Nucleus accumbens (tissue), 56 donors: ENCODE results near the gene OR2H2.

ENCODE experiments used
- DNase-seq, 56 donors: peaks; one replicate each; lab custom pipeline; 2025; lab: John Stamatoyannopoulos, UW

OR2H2 gene

DNA sequence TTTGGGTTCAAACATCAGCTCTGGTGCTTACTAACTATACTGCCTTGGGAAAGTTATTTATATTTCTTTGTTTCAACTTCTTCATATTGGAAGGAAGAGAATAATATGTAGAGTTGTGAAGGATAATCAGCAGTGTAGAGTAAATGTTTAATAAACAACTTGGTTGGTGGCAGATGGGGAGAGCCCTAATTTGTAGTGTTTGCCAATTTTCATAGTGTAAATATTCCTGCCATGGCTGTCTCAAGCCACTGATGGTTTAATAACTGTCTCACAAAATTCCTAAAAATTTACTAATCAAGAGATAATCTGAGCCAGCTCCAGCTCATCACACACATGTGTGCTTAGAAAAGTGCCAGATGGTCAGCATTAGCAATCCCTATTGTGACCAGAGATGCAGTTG lies at the start of gene OR2H2:
Gene OR2H2, plus strand, starts transcription at position 301 of the 400 bp plus-strand sequence. CDS start 2,824 bp downstream, outside the sequence.
- no peak for DNase-seq

DNA sequence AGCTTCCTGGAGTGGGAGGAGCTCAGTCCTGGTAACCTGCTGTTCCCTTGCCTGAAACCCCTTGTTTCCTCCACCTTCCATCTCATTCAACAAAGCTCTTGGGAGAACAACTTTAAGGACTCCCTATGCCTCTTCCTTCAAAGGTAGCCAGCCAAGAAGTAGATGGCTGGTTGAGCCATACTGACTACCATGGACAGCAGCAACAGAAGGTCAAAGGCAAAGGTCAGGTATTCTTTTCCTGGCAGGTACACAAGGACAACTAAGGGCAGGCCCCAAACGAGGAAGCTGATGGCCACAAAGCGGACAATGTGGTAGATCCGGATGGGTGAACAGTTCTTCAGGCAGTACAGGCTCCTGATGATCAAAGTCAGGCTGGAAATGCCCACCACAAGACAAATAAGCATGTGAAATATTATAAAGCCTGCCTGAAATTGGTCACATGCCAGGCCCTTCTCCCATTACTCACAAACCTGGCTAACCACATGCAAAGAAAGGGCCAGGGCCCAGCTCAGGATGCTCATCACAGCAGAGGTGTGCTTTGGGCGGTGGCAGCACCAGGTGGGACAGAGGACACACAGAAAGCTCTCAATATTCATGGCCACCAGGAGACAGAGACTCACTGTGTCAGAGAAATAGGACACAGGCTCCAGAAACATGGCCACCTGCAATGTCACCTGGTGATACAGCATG lies 47.1 kb upstream of the OR2H2 start:
- no peak for DNase-seq

DNA sequence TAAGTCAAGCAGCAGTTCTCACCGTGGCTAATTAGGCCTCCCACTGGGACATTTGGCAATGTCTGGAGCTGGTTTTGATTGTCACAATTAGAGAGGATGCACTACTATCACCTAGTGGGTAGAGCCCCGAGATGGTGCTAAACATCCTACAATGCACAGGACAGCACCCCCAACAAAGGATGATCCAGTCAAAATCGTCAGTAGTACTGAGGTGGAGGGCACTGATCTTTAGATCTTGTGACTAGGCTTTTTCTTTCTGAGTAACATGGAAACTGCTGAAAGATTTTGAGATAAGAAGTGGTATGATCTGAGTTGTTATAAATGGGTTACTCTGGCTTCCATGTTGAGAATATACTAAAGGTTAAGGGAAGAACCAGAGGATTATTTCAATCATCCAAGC lies 37.3 kb upstream of the OR2H2 start:
- DNase-seq, result no peak

DNA sequence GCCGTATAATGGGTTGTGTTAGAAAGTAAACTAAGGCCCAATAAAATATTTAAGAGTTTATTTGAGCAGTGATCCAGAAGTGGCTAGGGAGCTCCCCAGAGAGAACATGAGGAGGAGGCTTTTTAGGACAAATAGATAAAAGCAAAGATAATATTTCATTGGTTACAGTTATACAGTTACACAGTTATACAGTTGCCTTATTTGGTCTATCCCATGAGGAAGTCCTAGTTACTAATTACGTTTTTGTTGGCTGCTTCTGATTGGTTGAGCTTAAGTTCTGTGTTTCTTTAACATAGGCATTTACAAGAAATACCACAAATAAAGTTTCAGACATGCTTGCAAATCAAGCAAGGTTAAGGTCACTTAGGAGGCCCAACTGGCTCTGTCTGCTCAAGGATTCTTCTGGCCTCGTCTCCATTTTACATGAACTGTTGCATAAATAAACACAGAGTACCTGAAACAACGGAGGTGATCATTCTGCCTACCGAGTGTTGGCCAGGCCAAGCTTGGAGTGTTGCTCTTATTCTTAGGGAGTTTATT lies 32.3 kb upstream of the OR2H2 start:
- no peak for DNase-seq

DNA sequence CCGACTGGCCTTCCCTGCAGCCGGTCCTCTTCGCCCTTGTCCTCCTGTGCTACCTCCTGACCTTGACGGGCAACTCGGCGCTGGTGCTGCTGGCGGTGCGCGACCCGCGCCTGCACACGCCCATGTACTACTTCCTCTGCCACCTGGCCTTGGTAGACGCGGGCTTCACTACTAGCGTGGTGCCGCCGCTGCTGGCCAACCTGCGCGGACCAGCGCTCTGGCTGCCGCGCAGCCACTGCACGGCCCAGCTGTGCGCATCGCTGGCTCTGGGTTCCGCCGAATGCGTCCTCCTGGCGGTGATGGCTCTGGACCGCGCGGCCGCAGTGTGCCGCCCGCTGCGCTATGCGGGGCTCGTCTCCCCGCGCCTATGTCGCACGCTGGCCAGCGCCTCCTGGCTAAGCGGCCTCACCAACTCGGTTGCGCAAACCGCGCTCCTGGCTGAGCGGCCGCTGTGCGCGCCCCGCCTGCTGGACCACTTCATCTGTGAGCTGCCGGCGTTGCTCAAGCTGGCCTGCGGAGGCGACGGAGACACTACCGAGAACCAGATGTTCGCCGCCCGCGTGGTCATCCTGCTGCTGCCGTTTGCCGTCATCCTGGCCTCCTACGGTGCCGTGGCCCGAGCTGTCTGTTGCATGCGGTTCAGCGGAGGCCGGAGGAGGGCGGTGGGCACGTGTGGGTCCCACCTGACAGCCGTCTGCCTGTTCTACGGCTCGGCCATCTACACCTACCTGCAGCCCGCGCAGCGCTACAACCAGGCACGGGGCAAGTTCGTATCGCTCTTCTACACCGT lies 31.5 kb upstream of the OR2H2 start:
- peak in 2 of 56 donors; percentile 2 to 6 for DNase-seq

DNA sequence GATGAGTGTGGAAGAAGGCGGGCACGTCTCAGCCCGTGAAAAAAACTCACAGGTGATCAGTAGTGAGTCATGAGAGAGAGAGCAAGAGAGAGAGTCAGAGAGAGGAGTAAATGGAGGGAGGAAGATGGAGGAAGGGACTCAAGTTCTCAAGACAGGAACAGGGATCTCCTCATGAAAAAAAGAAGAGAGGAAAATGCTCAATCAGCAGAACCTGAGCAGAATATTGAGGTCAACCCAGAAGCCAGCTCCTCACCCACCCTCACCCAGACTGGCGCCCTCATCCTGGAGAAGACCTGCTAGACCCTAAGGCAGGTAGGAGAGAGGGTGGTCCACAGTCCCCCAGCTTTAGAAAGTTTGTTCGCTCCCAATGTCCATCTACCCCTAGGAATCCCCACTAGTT lies 30.2 kb upstream of the OR2H2 start:
- DNase-seq, result no peak

DNA sequence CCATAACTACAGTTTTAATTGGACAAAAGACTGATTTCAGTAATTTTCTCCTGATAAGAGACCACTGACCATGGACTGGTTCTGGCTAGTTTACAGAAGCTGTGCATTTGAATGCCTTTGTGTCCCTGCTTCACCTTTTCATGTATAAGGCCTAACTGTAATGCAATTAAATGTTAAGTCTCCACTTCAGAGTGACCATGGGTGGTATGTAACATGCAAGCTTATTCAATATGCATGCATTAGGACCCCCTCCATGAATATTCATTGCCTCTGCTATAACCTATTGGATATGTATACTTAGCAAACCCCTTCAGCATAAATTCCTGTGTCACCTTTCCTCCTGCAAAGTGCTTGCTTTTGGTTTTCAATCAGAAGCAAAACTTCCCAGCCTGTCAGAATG lies 27.6 kb upstream of the OR2H2 start:
- DNase-seq, result no peak

DNA sequence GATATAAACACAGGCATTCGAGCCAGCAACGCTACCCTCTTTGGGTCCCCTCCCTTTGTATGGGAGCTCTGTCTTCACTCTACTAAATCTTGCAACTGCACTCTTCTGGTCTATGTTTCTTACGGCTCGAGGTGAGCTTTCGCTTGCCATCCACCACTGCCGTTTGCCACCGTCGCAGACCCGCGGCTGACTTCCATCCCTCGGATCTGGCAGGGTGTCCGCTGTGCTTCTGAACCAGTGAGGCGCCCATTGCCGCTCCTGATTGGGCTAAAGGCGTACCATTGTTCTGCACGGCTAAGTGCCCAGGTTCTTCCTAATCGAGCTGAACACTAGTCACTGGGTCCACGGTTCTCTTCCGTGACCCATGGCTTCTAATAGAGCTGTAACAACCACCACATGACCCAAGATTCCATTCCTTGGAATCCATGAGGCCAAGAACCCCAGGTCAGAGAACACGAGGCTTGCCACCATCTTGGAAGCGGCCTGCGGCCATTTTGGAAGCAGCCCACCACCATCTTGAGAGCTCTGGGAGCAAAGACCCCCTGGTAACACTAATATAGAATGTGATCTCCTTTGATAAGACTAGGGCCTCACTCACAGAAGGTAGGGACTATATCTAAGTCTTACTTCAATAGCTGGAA lies 26.4 kb upstream of the OR2H2 start:
- no peak for DNase-seq

DNA sequence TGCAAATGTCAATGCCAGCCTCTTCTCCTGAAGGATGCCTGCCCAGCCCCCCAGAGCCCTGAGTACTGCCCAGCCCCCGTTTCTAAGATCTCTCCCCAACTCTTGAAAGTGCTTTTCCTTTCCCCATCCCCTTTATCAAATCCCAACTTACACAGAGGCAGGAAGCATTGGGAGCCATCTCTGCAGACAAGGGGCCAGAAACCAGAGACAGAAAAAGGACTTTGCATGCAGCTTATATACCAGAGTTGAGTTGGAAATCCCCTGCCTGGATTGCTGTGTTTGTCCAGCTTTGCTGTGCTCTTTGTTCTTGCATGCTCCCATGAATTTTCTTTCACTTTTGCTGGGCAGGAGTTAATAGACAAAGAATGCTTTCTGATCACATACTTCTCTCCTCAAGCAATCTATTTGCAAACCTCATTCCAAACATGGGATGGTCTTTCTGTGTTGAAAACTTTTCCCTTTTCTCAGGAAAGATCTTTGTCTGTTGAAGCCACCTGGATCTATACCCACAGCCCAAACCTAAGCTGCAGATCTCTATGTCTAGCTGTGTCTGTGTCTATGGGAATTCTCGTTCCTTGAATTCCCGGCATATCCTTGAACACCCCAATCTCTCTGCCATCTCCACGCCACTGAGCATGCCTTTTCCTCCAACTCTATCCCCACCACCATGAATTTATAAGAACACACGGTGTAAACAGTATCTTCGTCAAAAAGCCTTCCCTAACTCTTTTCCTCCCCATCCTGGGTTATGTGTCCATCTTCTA lies 25.2 kb upstream of the OR2H2 start, which contains the start of gene UBD:
Gene UBD, minus strand, starts transcription at position 209 of the 764 bp plus-strand sequence. Its CDS starts 31 bp downstream, at position 178.
- no peak for DNase-seq

DNA sequence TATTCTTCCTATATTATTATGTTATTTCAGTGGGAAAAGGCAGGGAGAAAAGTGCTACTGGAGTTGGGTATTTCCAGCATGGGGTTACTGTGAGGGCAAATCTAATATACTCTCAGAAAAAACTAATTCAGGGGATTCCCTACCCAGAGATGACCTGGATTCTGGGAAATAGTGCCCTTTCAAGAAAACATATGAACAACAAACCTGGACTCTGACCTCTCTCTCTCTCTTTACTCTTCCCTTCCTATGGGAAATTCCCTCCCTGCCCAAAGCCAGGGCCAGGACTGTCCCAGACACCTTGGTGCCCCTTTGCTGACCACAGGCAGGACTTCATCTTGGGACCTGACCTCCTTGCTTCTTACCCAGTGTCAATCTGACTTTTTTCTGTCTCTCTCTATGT lies 23.8 kb upstream of the OR2H2 start:
- DNase-seq, result no peak

DNA sequence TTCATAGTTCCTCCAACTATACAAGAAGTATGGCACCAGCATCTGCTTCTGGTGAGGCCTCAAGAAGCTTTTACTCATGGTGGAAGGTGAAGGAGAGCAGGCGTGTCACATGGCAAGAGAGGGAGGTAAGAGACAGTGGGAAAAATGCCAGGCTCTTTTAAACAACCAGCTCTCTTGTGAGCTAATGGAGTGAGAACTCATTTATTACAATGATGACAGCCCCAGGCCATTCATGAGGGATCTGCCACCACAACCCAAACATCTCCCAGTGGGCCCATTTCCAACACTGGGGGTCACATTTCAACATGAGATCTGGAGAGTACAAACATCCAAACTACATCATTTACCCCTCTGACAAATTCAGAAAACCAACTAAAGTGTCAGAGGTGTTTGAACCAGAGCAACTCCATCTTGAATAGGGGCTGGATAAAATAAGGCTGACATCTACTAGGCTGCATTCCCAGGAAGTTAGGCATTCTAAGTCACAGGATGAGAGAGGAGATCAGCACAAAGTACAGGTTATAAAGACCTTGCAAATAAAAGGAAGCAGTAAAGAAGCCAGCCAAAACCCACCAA lies 23.2 kb upstream of the OR2H2 start:
- DNase-seq, result no peak

DNA sequence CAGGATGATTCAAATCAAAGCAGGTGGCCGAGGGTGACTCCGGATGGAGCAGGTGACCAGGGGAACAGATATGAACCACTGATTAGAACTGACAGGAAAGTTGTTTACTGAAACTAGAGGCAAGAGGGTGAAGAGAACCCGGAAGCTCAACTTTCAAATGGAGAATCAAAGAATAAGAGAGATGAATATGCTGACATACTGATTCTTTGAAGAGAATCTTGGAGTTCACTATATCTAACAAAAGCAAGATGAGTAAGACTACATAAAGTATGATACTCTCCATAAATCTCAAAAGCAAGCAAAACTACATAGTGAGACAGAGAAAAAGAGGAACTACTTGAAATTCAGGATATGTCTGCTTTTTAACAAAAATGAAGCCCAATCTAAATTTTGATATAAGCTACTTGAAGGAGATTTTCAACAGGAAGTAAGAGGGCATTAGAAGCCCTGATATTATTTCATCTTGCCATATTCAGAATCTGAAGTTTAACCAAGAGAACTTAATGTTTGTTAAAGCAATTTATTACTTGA lies 21.4 kb upstream of the OR2H2 start:
- no peak for DNase-seq

DNA sequence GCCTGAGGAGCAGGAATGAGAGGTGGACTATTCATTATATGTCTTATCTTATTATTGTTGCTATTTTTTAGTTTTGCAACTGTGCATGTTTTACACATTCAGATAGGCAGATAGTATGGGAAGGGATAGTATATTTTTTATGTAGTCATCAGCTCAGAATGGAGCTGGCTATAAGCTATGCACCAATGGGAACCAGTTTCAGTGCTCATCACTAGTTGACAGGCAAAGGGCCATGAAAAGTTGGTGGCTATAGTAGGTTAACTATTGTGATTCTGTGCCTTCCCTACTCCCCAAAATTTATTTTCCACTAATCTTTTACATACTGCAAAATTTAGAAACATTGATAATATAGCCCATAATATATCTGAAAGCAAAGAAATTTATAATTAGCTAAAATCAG lies 20.0 kb upstream of the OR2H2 start:
- DNase-seq, result no peak

DNA sequence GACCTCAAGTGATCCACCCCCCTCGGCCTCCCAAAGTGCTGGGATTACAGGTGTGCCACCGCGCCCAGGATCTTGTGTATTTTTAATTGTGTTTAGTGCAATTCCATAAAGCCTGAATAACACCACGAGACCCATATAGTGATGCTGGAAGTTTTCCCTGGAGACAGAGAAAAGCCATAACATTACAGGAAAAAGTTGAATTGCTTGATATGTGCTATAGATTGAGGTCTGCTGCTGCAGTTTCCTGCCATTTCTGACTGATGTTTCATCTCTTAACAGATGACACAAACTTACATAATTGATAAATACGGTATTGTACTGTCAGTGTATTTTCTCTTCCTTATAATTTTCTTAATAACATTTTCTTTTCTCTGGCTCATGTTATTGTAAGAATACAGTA lies 18.1 kb upstream of the OR2H2 start:
- no peak for DNase-seq

DNA sequence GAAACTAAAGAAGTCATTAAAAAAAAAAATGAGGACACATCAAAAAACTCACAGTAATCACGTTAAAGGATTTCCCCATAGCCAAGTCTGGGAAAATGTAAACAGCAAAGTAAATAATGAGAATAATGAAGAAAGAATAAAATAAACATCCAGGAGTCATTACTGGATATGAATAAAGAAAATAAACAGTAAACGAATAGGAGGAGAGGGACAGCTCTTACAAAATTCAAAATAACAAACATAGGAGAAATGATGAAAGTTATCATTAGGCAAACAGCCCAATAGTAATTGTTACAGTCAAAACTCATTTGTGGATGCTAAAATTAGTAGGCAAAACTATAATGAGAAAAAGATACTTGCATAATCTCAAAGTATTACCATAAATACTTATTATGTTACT lies 17.4 kb upstream of the OR2H2 start:
- DNase-seq, result no peak

DNA sequence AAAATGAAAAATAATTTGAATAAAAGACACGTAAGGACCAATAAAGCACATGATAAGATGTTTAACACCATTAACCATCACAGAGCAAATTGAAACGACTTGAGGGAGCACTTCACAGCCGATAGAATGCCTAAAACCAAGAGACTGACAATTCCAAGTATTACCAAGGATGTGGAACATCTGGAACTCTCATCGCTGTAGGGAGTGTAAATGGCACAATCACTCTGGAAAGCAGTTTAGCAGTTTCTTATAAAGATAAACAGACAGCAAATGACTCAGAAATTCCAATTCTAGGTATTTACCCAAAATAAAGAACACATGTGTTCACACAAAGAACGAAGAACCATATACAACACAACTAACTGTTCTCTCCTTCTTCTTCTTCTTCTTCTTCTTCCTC lies 16.9 kb upstream of the OR2H2 start:
- no peak for DNase-seq

DNA sequence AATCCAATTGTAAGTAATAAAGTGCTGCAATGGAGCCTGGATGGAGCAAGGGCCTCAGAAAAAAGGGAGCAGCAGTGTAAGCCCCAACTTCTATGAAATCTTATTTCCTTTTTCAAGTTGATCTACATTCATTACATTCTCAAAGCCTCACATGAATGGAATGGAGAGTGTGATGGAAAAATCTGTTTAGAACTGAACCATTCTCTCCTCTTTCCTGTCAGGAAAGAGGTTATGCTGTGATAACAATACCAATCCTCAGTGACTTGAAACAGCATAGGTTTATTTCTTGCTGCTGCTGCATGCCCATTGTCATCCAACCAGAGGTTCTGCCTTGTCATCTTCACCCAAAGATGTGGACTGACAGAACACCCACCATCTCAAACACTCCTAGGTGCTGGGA lies 8.9 kb upstream of the OR2H2 start:
- no peak for DNase-seq

DNA sequence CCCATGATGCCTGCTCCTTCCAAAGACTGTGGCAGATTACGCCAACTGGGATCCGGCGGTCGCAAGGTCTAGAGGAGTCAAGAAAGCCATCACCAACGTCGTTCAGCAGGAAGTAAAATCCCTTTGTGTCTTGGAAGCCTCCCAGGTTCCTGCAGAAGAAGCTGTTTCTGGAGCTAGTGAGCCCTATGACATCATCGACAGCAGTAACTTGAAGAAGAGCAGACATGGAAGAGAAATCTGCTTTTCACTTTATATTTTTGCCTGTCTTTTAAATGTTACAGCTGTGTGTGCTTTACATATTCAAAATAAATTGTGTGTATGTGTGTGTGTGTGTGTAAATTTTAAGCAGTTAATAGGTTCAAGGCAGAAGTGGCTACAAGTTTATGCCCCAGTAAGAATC lies 7.4 kb upstream of the OR2H2 start:
- DNase-seq, result no peak

DNA sequence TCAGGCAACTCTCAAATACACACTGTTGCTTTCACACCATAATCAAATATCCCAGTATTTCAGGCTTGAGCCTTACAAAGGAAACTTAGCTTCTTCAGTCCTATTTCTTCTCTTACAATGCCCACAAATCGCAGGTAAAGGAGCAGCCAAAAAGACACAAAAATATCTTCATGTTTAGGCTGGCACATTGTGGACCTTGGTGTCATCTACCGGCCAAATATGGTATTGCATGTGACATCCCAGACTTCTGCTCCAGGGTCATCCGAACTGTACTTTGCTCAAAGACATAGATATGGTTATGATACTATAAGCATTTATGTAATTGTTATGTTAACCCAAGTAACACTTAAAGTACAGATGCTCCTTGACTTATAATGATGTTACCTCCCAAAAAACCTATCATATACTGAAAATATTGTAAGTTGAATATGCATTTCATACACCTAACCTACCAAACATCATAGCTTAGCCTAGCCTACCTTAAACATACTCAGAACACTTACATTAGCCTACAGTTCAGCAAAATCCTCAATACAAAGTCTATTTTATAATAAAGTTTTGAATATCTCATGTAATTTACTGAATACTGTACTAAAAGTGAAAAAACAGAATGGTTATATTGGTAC lies 4.6 kb downstream of the OR2H2 start:
- DNase-seq, result peak in 21 of 56 donors; percentile 1 to 60 (median 18)
